ENCODE data around the gene LINGO3.

GRCh38 chr19:2283835-2284507 is 24.0 kb downstream of the LINGO3 start:
- TF ChIP-seq CTCF (IDR thresholded peaks at IDR 0.05) (no peak), POLR2A (IDR thresholded peaks at IDR 0.05) (no peak)
